Endothelial cell of umbilical vein (primary cell): Measurements from ENCODE around the gene CAPN12.

Experiments used
- EZH2 ChIP-seq: IDR thresholded peaks from 2 replicates; pipeline ENCODE4 v1.6.1; 2012; ENCODE audit warnings: borderline replicate concordance, low read depth, mild to moderate bottlenecking, moderate library complexity, low read length, inconsistent platforms; ENCODE audit not compliant: severe bottlenecking
- POLR2A ChIP-seq: IDR thresholded peaks from 2 replicates; pipeline ENCODE4 v1.6.1; 2012; ENCODE audit warnings: low read depth, mild to moderate bottlenecking, control low read depth, low read length
- POLR2AphosphoS5 ChIP-seq: IDR thresholded peaks from 2 replicates; pipeline ENCODE4 v1.6.1; 2012; ENCODE audit warnings: low read depth, mild to moderate bottlenecking, control low read depth, low read length, moderate library complexity; ENCODE audit not compliant: insufficient read depth
- TF ChIP-seq, protein P1 (sequence below): IDR thresholded peaks from 2 replicates; pipeline ENCODE4 v1.6.1; 2011; ENCODE audit not compliant: insufficient read depth, insufficient read length
- TF ChIP-seq, protein P2 (sequence below), 2 donors: IDR thresholded peaks; 1 replicate in 1 of 2; 2 replicates in 1 of 2; pipeline ENCODE4 v1.5.1; 2011; ENCODE audit warnings: low read length in 2 of 2, mild to moderate bottlenecking in 2 of 2, moderate library complexity in 2 of 2, control low read depth in 1 of 2, inconsistent platforms in 1 of 2, low read depth in 1 of 2; ENCODE audit not compliant: insufficient read depth in 1 of 2; ENCODE audit errors: extremely low read depth in 1 of 2

DNA sequence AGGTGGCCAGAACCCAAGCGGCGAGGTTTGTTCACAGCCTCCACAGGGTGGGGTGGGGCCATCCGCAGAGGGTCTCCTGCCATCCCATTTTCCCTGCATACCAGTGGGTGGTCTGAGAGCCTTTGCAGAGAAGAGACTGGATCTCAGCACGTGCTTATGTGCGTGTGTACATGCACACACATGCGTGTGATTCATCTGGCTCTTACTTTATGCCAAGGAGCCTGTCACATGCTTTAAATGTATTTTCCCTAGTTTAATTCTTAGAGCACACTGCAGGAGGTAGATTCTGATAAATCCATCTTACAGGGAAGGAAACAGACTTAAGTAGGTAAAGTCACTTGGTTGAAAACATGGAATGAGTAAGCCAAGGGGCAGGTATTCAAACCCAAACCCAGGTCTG, 47.1 kb downstream of the CAPN12 start:
- TF ChIP-seq, protein P1, sequence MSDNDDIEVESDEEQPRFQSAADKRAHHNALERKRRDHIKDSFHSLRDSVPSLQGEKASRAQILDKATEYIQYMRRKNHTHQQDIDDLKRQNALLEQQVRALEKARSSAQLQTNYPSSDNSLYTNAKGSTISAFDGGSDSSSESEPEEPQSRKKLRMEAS: no peak
- TF ChIP-seq, protein P2, sequence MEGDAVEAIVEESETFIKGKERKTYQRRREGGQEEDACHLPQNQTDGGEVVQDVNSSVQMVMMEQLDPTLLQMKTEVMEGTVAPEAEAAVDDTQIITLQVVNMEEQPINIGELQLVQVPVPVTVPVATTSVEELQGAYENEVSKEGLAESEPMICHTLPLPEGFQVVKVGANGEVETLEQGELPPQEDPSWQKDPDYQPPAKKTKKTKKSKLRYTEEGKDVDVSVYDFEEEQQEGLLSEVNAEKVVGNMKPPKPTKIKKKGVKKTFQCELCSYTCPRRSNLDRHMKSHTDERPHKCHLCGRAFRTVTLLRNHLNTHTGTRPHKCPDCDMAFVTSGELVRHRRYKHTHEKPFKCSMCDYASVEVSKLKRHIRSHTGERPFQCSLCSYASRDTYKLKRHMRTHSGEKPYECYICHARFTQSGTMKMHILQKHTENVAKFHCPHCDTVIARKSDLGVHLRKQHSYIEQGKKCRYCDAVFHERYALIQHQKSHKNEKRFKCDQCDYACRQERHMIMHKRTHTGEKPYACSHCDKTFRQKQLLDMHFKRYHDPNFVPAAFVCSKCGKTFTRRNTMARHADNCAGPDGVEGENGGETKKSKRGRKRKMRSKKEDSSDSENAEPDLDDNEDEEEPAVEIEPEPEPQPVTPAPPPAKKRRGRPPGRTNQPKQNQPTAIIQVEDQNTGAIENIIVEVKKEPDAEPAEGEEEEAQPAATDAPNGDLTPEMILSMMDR (IDR thresholded peaks at IDR 0.05; ENCODE audit: extremely low read depth in 1 of 2, insufficient read depth in 1 of 2, low read depth in 1 of 2, low read length in 2 of 2): no peak
- TF ChIP-seq POLR2A: no peak
- no peak for TF ChIP-seq EZH2
- TF ChIP-seq POLR2AphosphoS5: no peak
